IMR-90 (cell line): Measurements from ENCODE around the gene DOCK9. TPM values are rescaled to one million over a fixed set of nuclear protein-coding genes. Genes with fewer than 3 reads are reported as not detected.

Experiments used
- ATAC-seq: fragments of 200-7000 bp; cut with Tn5 transposase; 2 replicates; pipeline ENCODE4 v1.9.1; 2020; ENCODE audit warnings: low read depth, mild to moderate bottlenecking, moderate library complexity
- BruUV-seq: library from RNA; stranded (reverse); fragments of 400-500 nt; replicated peaks from 2 replicates; lab custom pipeline; 2021; lab: Mats Ljungman, UMichigan
- CTCF ChIA-PET: fragments of 300-600 bp; formaldehyde crosslinking; extraction: SDS; loops from one replicate; lab custom pipeline; 2021; ENCODE audit warnings: antibody characterized with exemption; lab: Yijun Ruan, JAX
- POLR2A ChIA-PET: fragments of 300-600 bp; sonication (Branson Sonifier 250); formaldehyde crosslinking; loops from one replicate; lab custom pipeline; 2022; ENCODE audit warnings: antibody characterized with exemption; ENCODE audit not compliant: unreplicated experiment; lab: Charles Lee
- DNase-seq: peaks from one replicate; pipeline ENCODE4 v3.0.0; 2013
- H2AFZ ChIP-seq: replicated peaks from 2 replicates; pipeline ENCODE3; 2013; ENCODE audit warnings: low read length, mild to moderate bottlenecking; ENCODE audit not compliant: poor library complexity
- H2AK5ac ChIP-seq: 2 replicates; pipeline ENCODE4 v1.6.1; 2013; ENCODE audit warnings: low read depth, low read length, inconsistent platforms
- H2AK9ac ChIP-seq: replicated peaks from 2 replicates; pipeline ENCODE3; 2013; ENCODE audit warnings: mild to moderate bottlenecking, low read depth, low read length, moderate library complexity; ENCODE audit not compliant: poor library complexity
- H2BK120ac ChIP-seq: 2 replicates; pipeline ENCODE4 v1.6.1; 2013; ENCODE audit warnings: low read depth, low read length, inconsistent platforms
- H2BK15ac ChIP-seq: 3 replicates; pipeline ENCODE4 v1.6.1; 2013; ENCODE audit warnings: low read depth, low read length, inconsistent platforms
- H2BK20ac ChIP-seq: 2 replicates; pipeline ENCODE4 v1.6.1; 2013; ENCODE audit warnings: low read depth, mild to moderate bottlenecking, inconsistent platforms, low read length, moderate library complexity
- H2BK5ac ChIP-seq: 2 replicates; pipeline ENCODE4 v1.6.1; 2013; ENCODE audit warnings: mild to moderate bottlenecking, low read depth, low read length, inconsistent platforms; ENCODE audit not compliant: poor library complexity, severe bottlenecking
- H3K14ac ChIP-seq: replicated peaks from 2 replicates; pipeline ENCODE4 v1.6.1; 2013; ENCODE audit warnings: low read depth, low read length, inconsistent platforms
- H3K18ac ChIP-seq: 2 replicates; pipeline ENCODE4 v1.6.1; 2013; ENCODE audit warnings: low read depth, low read length, control low read depth
- H3K23ac ChIP-seq: 2 replicates; pipeline ENCODE4 v1.6.1; 2013; ENCODE audit warnings: low read depth, low read length, inconsistent platforms
- H3K27ac ChIP-seq: 2 replicates; pipeline ENCODE4 v1.5.1; 2013; ENCODE audit warnings: mild to moderate bottlenecking, control low read depth, low read length; ENCODE audit not compliant: insufficient read depth
- H3K27me3 ChIP-seq: 2 replicates; pipeline ENCODE4 v1.6.1; 2013; ENCODE audit warnings: low read length; ENCODE audit not compliant: control insufficient read depth, insufficient read depth
- H3K36me3 ChIP-seq: 2 replicates; pipeline ENCODE4 v1.6.1; 2013; ENCODE audit warnings: low read length, mixed read lengths; ENCODE audit not compliant: control insufficient read depth, insufficient read depth
- H3K4ac ChIP-seq: 2 replicates; pipeline ENCODE4 v1.6.1; 2013; ENCODE audit warnings: low read depth, low read length, inconsistent platforms
- H3K4me1 ChIP-seq: 2 replicates; pipeline ENCODE4 v1.6.1; 2013; ENCODE audit warnings: low read length, mixed read lengths; ENCODE audit not compliant: control insufficient read depth, insufficient read depth
- H3K4me2 ChIP-seq: 2 replicates; pipeline ENCODE4 v1.6.1; 2013; ENCODE audit warnings: low read depth, mild to moderate bottlenecking, control low read depth, low read length, moderate library complexity
- H3K4me3 ChIP-seq: 2 replicates; pipeline ENCODE4 v1.5.1; 2013; ENCODE audit warnings: low read depth, mild to moderate bottlenecking, control low read depth, low read length, moderate library complexity; ENCODE audit not compliant: insufficient read depth
- H3K56ac ChIP-seq: 2 replicates; pipeline ENCODE4 v1.6.1; 2013; ENCODE audit warnings: low read length, inconsistent platforms; ENCODE audit not compliant: insufficient read depth; ENCODE audit errors: extremely low read depth
- H3K79me1 ChIP-seq, 2 experiments: 2 replicates each; pipeline ENCODE4 v1.6.1; 2013; ENCODE audit warnings: low read length in 2 of 2, inconsistent platforms in 1 of 2, low read depth in 1 of 2
- H3K9ac ChIP-seq: 2 replicates; pipeline ENCODE4 v1.6.1; 2013; ENCODE audit warnings: low read depth, low read length, control low read depth
- H3K9me1 ChIP-seq: 2 replicates; pipeline ENCODE4 v1.6.1; 2013; ENCODE audit warnings: low read length, inconsistent platforms; ENCODE audit not compliant: insufficient read depth
- H3K9me3 ChIP-seq: 2 replicates; pipeline ENCODE4 v1.6.1; 2013; ENCODE audit warnings: low read length; ENCODE audit not compliant: control insufficient read depth, insufficient read depth
- H4K20me1 ChIP-seq: 2 replicates; pipeline ENCODE4 v1.6.1; 2013; ENCODE audit warnings: low read length, inconsistent platforms; ENCODE audit not compliant: insufficient read depth
- H4K5ac ChIP-seq: 2 replicates; pipeline ENCODE4 v1.6.1; 2013; ENCODE audit warnings: mild to moderate bottlenecking, low read depth, low read length, control low read depth
- H4K8ac ChIP-seq, 2 experiments: 2 replicates each; pipeline ENCODE4 v1.6.1; 2013; ENCODE audit warnings: low read depth in 2 of 2, low read length in 2 of 2, control low read depth in 1 of 2, inconsistent platforms in 1 of 2
- H4K91ac ChIP-seq: 2 replicates; pipeline ENCODE4 v1.6.1; 2013; ENCODE audit warnings: low read depth, low read length, inconsistent platforms; ENCODE audit not compliant: insufficient read depth
- BHLHE40 ChIP-seq: fragments of 150-350 bp; IDR thresholded peaks from 2 replicates; pipeline ENCODE4 v1.6.1; 2016; ENCODE audit warnings: mild to moderate bottlenecking, low read depth, low read length
- CEBPB ChIP-seq: IDR thresholded peaks from 2 replicates; pipeline ENCODE4 v1.6.1; 2012; ENCODE audit warnings: low read depth, low read length, improper control_type of control experiment
- FOS ChIP-seq: fragments of 150-350 bp; IDR thresholded peaks from 2 replicates; pipeline ENCODE4 v1.6.1; 2016; ENCODE audit warnings: low read depth, low read length
- MAFK ChIP-seq: IDR thresholded peaks from 2 replicates; pipeline ENCODE4 v1.6.1; 2012; ENCODE audit warnings: low read depth, low read length, improper control_type of control experiment
- MAZ ChIP-seq: IDR thresholded peaks from 2 replicates; pipeline ENCODE4 v1.6.1; 2012; ENCODE audit warnings: low read depth, mild to moderate bottlenecking, low read length, improper control_type of control experiment, moderate library complexity, borderline replicate concordance
- MXI1 ChIP-seq: IDR thresholded peaks from 2 replicates; pipeline ENCODE4 v1.6.1; 2012; ENCODE audit warnings: low read depth, mild to moderate bottlenecking, low read length, moderate library complexity, borderline replicate concordance
- NFE2L2 ChIP-seq: fragments of 150-350 bp; IDR thresholded peaks from 2 replicates; pipeline ENCODE4 v1.6.1; 2016; ENCODE audit warnings: low read depth, mild to moderate bottlenecking, low read length
- POLR2A ChIP-seq: IDR thresholded peaks from 2 replicates; pipeline ENCODE4 v1.6.1; 2012; ENCODE audit warnings: mild to moderate bottlenecking, low read depth, low read length
- RAD21 ChIP-seq: IDR thresholded peaks from 2 replicates; pipeline ENCODE4 v1.6.1; 2012; ENCODE audit warnings: low read length, improper control_type of control experiment
- RCOR1 ChIP-seq: IDR thresholded peaks from 2 replicates; pipeline ENCODE4 v1.6.1; 2012; ENCODE audit warnings: mild to moderate bottlenecking, low read length, improper control_type of control experiment; ENCODE audit not compliant: insufficient replicate concordance
- RFX5 ChIP-seq: IDR thresholded peaks from 2 replicates; pipeline ENCODE4 v1.8.0; 2012; ENCODE audit warnings: low read depth, mild to moderate bottlenecking, low read length, moderate library complexity
- SMC3 ChIP-seq: fragments of 150-350 bp; IDR thresholded peaks from 2 replicates; pipeline ENCODE4 v1.6.1; 2016; ENCODE audit warnings: low read depth, mild to moderate bottlenecking, antibody characterized with exemption, low read length, moderate library complexity
- USF2 ChIP-seq: fragments of 150-350 bp; IDR thresholded peaks from 2 replicates; pipeline ENCODE4 v1.6.1; 2017; ENCODE audit warnings: mild to moderate bottlenecking, antibody characterized with exemption, low read length, low read depth
- WGBS, 2 experiments: methylation state at CpG; one replicate each; pipeline versions ENCODE4 v1.1.5 to v1.1.7; 2013; ENCODE audit warnings: missing lambda C conversion rate in 2 of 2; ENCODE audit not compliant: insufficient read length in 1 of 2; ENCODE audit errors: extremely low coverage in 2 of 2; 5-methylcytosine and 5-hydroxymethylcytosine counted together
- dilution Hi-C: fragments of 300-500 bp; cut with HindIII; formaldehyde crosslinking; loops from one replicate; pipeline ENCODE4 v1.14.3; 2018; ENCODE audit warnings: low sequenced_read_pairs; ENCODE audit not compliant: unreplicated experiment
- in situ Hi-C: fragments of 300-500 bp; cut with MboI; formaldehyde crosslinking; loops from 3 replicates; pipeline ENCODE4 v1.14.3; 2019; ENCODE audit warnings: low sequenced_read_pairs, inconsistent platforms, mixed read lengths
- intact Hi-C: fragments of 100-400 bp; cut with micrococcal nuclease; formaldehyde crosslinking; loops from 2 replicates; pipeline ENCODE4 v1.10.0; 2022
- polyA plus RNA-seq, 3 experiments: library from polyadenylated mRNA; depleted of rRNA; stranded (reverse); fragments of >200 nt; gene quantifications; 2 replicates each; pipeline ENCODE4 v1.2.3, GENCODE V29; 2012; ENCODE audit warnings: low replicate concordance in 1 of 3
- total RNA-seq: library from RNA; depleted of rRNA; stranded (reverse); fragments of >200 nt; gene quantifications from 2 replicates; pipeline ENCODE4 v1.2.3, GENCODE V29; 2012
- TF ChIP-seq, protein P1 (sequence below): fragments of 150-350 bp; IDR thresholded peaks from 2 replicates; pipeline ENCODE4 v1.6.1; 2016; ENCODE audit warnings: low read depth, mild to moderate bottlenecking, low read length, moderate library complexity, borderline replicate concordance

The DOCK9 gene
- total and polyA plus RNA-seq, 2 of the 4 experiments (the other 2 are of a cell fraction) = 4.8 to 7.2 TPM

- Histone ChIP-seq H3K56ac (no peak overlapping the region), H3K36me3 (no peaks in the 10 kb centered on the region), H3K27me3 (no peaks in the 10 kb centered on the region), H2BK20ac (no peak overlapping the region), H2BK5ac (no peak overlapping the region), H3K14ac (no peak overlapping the region), H3K4me2 (no peak overlapping the region), H3K23ac (no peak overlapping the region), H2BK120ac (no peak overlapping the region), H2AK5ac (no peak overlapping the region), H2BK15ac (no peak overlapping the region), H3K4me1 (0 out of 2 replicates have a peak, but pooled peaks cover 2% of the 10 kb centered on the region), H3K9me1 (peaks cover 5% of the 10 kb centered on the region; the same call in 1 of the 2 replicates), H4K91ac (no peak overlapping the region), H3K9me3 (no peaks in the 10 kb centered on the region), H4K5ac (no peak overlapping the region), H3K18ac (no peak overlapping the region), H3K4me3 (no peak overlapping the region), H2AFZ (no peak overlapping the region), H2AK9ac (no peak overlapping the region), H3K9ac (no peak overlapping the region), H4K20me1 (no peaks in the 10 kb centered on the region), H3K4ac (no peak overlapping the region), H3K79me1 (peaks cover 0 to 2% of the 10 kb centered on the region in 2 experiments; a peak in 1 of 4 replicates), H4K8ac (no peak overlapping the region), H3K27ac (no peak overlapping the region)
- intact Hi-C loops = no loop called here
- in situ Hi-C loops = no loop called here
- ChIA-PET CTCF (interaction anchor here (1.4 kb wide), 1 partner anchor 86 kb away, joined by 3 read pairs; no protein-coding TSS in a partner anchor), POLR2A (no interaction called here)
- dilution Hi-C loops = no loop called here
- ATAC-seq (no peak), DNase-seq (no peak)
- BruUV-seq = no TSS peak
- no CpG with 5 or more reads among the region's 4 CpGs for WGBS, 2 experiments
- TF ChIP-seq SMC3 (no peak), RAD21 (no peak), POLR2A (no peak), MXI1 (no peak), USF2 (no peak), RCOR1 (no peak), MAZ (no peak), CEBPB (no peak), MAFK (no peak), NFE2L2 (no peak), FOS (no peak), BHLHE40 (no peak), RFX5 (no peak)
- TF ChIP-seq, protein P1, sequence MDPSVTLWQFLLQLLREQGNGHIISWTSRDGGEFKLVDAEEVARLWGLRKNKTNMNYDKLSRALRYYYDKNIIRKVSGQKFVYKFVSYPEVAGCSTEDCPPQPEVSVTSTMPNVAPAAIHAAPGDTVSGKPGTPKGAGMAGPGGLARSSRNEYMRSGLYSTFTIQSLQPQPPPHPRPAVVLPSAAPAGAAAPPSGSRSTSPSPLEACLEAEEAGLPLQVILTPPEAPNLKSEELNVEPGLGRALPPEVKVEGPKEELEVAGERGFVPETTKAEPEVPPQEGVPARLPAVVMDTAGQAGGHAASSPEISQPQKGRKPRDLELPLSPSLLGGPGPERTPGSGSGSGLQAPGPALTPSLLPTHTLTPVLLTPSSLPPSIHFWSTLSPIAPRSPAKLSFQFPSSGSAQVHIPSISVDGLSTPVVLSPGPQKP = no peak
Observed at GRCh38 chr13:98925949-98926348, 51.9 kb downstream of the DOCK9 start.
